Activated T-helper 1 cell treated with anti-CD3 and anti-CD28 coated beads, Interleukin-2, amount 50 U/mL, for 16 hours (primary cell): ENCODE results near the gene ITGA3.
"Not testable (repeated sequence)": the region's sequence is repeated elsewhere in the genome, so short reads cannot be mapped to it uniquely, and the experiment has no call there.

ENCODE experiments used
- DNase-seq, 2 donors: peaks; one replicate each; pipeline ENCODE4 v3.0.0-alpha.2; 2020; ENCODE audit warnings: low read depth in 1 of 2, low spot score in 1 of 2

ITGA3 gene

GRCh38 chr17:50051082-50051576 lies 4.8 kb upstream of the ITGA3 start:
- peak; percentile 15 to 23 for DNase-seq

- DNase-seq: no peak
These were observed 4.3 kb upstream of the ITGA3 start for GRCh38 chr17:50051606-50052005.

- no peak for DNase-seq
These were observed 3.6 kb upstream of the ITGA3 start for GRCh38 chr17:50052241-50052796.

GRCh38 chr17:50052822-50053653 lies 2.9 kb upstream of the ITGA3 start:
- no peak for DNase-seq

GRCh38 chr17:50053654-50053960 lies 2.3 kb upstream of the ITGA3 start:
- DNase-seq: no peak

GRCh38 chr17:50055055-50055425 lies 870 bp upstream of the ITGA3 start:
- no peak for DNase-seq

- peak; percentile 26 to 34 for DNase-seq
These were observed 479 bp downstream of the ITGA3 start for GRCh38 chr17:50056217-50056960.

GRCh38 chr17:50056961-50057330 lies 1.0 kb downstream of the ITGA3 start:
- no peak for DNase-seq

GRCh38 chr17:50057521-50057991 lies 1.6 kb downstream of the ITGA3 start:
- no peak for DNase-seq

- no peak for DNase-seq
These were observed 2.5 kb downstream of the ITGA3 start for GRCh38 chr17:50058296-50058953.

- DNase-seq: no peak
These were observed 3.3 kb downstream of the ITGA3 start for GRCh38 chr17:50059256-50059655.

- no peak for DNase-seq
These were observed 3.9 kb downstream of the ITGA3 start for GRCh38 chr17:50059759-50060273.

GRCh38 chr17:50060951-50061712 lies 5.2 kb downstream of the ITGA3 start:
- DNase-seq: no peak

GRCh38 chr17:50061713-50062045 lies 5.8 kb downstream of the ITGA3 start:
- DNase-seq: not testable (repeated sequence)

GRCh38 chr17:50062293-50063243 lies 6.7 kb downstream of the ITGA3 start:
- no peak for DNase-seq

- no peak for DNase-seq
These were observed 7.8 kb downstream of the ITGA3 start for GRCh38 chr17:50063561-50064252.

- DNase-seq: no peak
These were observed 8.5 kb downstream of the ITGA3 start for GRCh38 chr17:50064253-50065001.

GRCh38 chr17:50065056-50065455 lies 9.1 kb downstream of the ITGA3 start:
- no peak for DNase-seq
